ENCODE results near the gene ASCL1.

Gene ASCL1

DNA sequence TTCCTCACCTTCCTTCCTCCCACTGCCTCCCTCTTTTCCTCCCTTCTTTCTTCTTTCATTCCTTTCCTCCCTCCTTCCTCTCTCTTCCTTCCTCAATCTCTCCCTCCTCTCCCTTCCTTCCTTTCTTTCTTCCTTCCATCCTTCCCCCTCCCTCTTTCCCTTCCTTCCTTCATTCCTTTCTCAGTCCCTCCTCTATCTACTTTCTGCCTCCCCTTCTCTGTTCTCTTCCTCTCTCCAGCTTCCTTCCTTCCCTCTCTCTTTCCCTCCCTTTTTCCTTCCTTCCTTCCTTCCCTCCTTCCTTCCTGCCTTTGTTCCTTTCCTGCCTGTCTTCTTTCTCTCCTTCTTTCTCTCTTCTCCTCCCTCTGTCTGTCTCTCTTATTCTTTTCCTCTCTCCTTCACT lies 16.1 kb downstream of the ASCL1 start:
- DNase-seq (ENCODE audit: extremely low spot score, insufficient read length, low read depth) (no peak), FAIRE-seq (no peak)

DNA sequence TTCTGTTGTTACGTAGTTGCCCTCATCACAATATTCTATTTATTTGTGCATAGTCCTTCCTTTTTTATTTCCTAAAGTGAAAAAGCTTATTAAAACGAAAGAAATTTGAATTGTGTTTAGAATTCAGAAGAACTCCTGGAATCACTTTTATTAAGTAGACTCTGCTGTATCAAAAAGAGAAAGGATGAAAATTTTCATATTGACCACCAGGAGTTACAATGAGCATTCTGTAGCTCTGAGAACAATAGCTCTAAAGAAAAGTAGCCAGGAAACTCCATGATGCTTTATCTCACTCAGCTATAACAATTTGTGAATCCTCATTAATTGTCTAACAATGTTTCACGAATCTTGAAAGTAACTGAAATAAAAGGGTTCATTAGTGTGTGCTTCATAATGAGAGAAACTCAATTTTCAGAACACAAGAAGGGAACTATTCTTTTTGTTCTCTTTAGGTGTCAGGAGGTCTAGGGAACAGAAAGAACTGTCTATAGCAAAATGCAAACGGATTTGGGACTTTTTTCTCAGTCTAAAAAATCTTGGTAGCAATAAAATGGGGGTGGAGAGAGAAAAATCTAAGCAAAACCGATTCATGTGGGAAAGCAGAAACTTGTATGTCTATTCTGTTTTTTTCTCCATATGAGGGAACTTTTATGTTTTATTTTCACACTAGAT lies 19.3 kb downstream of the ASCL1 start:
- FAIRE-seq (no peak), DNase-seq (ENCODE audit: extremely low spot score, insufficient read length, low read depth) (no peak)

DNA sequence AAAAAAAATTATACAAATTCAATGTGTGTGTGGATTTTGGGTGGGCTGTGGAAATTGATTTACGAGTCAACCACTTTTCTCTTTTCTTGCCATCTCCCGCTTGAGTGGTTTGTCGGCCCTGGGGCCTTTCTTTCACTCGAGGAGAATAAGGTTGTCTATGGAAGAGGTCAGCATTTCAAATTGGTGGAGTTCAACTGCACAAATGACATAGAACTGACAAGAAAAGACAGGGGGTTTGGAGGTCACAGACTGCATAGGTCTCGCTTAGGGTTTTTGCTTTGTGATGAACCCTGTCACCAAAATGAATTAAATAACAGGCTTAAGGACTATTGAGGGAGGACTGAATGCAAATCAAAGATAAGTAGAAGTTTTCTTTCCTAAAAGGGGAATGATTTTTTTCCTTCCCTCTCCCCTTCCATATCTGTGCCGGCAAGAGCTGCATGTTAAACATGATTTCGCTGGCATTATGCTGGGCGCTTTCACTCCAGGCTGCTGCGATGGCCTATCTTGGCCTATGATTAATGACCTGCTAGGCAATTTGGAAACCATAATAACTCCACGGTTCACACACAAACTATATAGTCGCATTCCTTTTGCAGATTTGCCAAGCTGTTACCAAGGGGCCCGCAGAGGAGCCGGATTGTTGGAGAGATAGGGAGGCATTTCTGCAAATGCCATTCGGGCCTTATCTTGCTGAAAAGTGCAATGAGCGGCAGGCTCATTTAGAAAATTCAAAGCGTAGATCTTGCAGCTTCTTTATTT lies 20.7 kb downstream of the ASCL1 start:
- FAIRE-seq (no peak), DNase-seq (ENCODE audit: extremely low spot score, insufficient read length, low read depth) (no peak)

DNA sequence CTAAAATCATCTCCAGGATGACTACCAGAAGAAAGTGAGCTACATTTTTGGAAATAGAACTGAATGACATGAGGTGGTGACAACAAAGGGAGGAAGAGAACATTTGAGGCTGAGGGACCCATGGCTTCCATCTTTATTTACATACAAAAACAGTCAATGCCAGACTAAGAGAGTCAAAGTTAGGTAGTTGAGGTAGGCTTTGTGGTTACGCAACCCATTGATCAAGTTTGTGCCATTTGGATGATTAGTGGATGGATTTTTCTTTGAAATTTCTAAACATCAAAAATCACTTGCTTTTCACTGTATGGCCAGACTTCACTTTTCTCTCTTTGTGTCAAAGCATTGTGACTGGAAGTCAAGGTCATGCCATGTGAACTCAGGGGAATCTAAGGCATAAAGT lies 22.9 kb downstream of the ASCL1 start:
- FAIRE-seq (no peak), DNase-seq (ENCODE audit: extremely low spot score, insufficient read length, low read depth) (no peak)

DNA sequence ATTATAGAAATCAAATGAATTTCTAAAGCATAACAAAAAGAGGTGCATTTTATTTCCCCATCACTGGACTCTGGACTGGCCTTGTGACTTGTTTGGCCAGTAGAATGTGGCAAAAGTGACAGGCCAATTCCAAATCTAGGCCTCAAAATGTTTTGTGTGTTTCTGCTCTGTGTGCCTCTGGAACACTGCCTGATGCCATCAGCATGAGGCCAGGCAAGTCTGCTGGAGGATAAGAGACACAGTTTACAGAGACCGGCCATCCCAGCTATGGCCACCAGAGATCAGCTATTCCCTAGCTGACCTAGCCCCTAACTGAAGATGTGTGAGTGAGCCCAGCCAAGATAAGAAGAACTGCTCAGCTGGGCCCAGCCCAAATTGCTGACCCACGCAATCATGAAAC lies 32.9 kb downstream of the ASCL1 start:
- FAIRE-seq (no peak), DNase-seq (ENCODE audit: extremely low spot score, insufficient read length, low read depth) (no peak)

DNA sequence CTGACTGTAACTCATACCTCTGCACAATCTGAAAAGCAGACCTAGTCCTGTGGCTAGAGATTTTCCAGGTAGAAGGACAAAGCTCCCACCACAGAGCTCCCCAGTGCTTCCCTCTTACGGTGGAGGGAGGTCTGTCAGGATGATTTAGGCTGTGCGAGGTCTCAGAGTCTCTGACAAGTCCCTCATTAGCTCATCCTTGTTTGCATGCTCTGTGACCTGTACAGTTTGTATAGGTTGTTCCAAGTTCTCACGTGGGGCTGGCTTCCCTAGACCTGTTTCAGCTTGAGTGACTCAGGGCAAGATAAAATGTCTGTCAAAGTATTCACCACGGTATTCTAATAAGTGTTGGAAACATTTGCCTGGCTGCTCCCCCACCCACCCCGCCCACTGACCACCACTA lies 34.8 kb downstream of the ASCL1 start:
- FAIRE-seq (no peak), DNase-seq (ENCODE audit: extremely low spot score, insufficient read length, low read depth) (no peak)

DNA sequence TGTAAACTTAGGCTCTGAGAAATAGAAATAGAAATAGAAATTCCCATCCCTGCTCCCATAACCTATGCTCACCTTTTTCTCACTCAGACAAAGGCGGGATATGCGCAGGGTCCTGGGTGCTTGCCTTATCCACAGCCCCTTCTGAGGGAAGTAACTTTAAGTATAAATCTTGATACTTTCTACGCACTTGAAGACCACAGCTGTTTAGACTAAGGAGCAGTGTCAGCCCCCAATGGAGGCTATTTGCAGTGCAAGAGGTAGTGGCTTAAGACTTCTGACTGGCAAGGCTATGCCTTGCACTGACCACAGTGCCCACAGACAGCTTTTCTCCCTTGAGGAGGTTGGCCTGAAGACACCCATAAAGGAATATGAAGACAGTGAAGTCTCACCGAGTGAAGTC lies 35.2 kb downstream of the ASCL1 start:
- DNase-seq (ENCODE audit: extremely low spot score, insufficient read length, low read depth), result no peak
- no peak for FAIRE-seq

DNA sequence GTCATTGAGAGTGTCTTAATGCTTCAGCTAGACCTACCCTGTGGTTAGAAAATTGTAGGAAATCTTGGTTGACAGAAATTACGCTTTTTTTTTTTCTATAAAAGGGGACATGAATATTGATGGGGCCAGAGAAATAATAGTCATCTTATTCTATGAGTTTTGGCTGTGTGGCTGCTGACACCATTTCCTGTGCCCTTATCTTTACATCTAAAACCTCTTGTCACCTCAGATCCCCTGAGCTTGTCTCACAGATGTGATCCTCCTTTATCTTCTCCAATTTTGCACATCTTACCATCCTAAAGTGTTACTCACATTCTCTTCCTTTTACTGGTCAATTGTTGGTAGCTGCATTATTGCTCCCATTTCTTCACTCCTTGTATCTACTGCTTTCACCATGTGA lies 36.1 kb downstream of the ASCL1 start:
- no peak for DNase-seq (ENCODE audit: extremely low spot score, insufficient read length, low read depth)
- FAIRE-seq, result no peak

DNA sequence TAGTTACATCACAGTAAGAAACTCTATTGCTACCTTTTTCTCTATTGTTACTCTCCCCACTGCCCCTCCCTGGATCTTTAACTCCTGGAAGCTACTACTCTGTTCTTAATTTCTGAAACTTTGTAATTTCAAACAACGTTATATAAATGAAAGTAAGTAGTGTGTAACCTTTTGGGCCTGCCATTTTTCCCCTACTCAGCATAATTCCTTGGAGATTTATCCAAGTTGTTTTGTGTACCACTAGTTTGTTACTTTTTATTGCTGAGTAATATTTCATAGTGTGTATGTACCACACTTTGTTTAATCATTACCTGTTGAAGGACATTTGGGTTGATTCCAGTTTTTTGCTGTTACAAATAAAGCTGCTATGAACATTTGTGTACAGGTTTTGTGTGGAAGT lies 37.9 kb downstream of the ASCL1 start:
- FAIRE-seq (no peak), DNase-seq (ENCODE audit: extremely low spot score, insufficient read length, low read depth) (no peak)
